SU-DHL-6 (cell line): ENCODE results near the gene OMA1.

ENCODE experiments used
- EZH2phosphoT487 ChIP-seq: fragments of 200-600 bp; sonication (generic), shearing (Covaris generic); conservative IDR thresholded peaks from 2 replicates; pipeline ENCODE4 v1.6.1; 2018; ENCODE audit warnings: mild to moderate bottlenecking, antibody characterized with exemption, low read length, moderate library complexity, mixed read lengths
- TF ChIP-seq, protein P1 (sequence below): fragments of 200-600 bp; sonication (generic); IDR thresholded peaks from one replicate; pipeline ENCODE4 v1.5.1; 2017; ENCODE audit warnings: antibody characterized with exemption, mild to moderate bottlenecking, low read length, moderate library complexity; ENCODE audit not compliant: insufficient read depth, poor library complexity, severe bottlenecking

GRCh38 chr1:58505286-58505685 lies 41.2 kb downstream of the OMA1 start:
- TF ChIP-seq, protein P1, sequence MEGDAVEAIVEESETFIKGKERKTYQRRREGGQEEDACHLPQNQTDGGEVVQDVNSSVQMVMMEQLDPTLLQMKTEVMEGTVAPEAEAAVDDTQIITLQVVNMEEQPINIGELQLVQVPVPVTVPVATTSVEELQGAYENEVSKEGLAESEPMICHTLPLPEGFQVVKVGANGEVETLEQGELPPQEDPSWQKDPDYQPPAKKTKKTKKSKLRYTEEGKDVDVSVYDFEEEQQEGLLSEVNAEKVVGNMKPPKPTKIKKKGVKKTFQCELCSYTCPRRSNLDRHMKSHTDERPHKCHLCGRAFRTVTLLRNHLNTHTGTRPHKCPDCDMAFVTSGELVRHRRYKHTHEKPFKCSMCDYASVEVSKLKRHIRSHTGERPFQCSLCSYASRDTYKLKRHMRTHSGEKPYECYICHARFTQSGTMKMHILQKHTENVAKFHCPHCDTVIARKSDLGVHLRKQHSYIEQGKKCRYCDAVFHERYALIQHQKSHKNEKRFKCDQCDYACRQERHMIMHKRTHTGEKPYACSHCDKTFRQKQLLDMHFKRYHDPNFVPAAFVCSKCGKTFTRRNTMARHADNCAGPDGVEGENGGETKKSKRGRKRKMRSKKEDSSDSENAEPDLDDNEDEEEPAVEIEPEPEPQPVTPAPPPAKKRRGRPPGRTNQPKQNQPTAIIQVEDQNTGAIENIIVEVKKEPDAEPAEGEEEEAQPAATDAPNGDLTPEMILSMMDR, result no peak
- TF ChIP-seq EZH2phosphoT487, result no peak
